Measurements from ENCODE around the gene DOCK8.
"Not testable (repeated sequence)": the region's sequence is repeated elsewhere in the genome, so short reads cannot be mapped to it uniquely, and the experiment has no call there.

DOCK8 gene

DNA sequence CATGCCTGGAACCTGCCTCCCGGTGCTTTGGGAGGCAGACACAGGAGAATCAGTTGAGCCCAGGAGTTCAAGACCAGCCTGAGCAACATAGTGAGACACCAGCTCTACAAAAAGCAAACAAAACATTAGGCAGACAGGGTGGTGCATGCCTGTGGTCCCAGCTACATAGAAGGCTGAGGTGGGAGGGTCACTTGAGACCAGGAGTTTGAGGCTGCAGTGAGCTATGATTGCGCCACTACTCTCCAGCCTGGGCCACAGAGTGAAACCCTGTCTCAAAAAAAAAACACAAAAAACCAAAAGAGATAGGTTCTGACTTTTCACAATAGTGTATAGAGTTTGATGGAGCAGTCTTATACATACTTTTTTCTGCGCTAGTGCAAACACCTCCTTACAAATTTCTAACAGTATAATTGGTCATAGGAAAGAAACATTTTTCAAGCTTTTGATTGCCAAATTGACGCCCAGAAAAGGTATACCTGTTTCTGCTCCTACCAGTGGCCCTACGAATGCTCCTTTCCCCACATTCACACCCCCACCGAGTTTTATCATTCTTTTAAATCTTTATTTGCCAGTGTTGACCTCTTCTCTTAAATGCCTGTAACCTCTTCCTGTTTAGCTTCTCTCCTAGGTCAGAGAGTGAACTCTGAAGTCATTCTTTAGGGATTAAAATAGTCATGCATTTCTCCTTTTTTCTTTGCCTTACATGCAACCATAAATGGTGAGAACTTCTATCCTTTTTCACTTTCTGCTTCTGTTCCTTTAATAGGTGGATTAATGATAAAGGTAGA, 7.5 kb downstream of the DOCK8 start:
- no peak for TF ChIP-seq CTCF (IDR thresholded peaks at IDR 0.05; ENCODE audit: low read depth, low read length)
- DNase-seq (ENCODE audit: extremely low read depth, low read depth) = no peak

GRCh38 chr9:223152-223551, 8.5 kb downstream of the DOCK8 start:
- DNase-seq (ENCODE audit: extremely low read depth, low read depth) = no peak
- no peak for TF ChIP-seq CTCF (IDR thresholded peaks at IDR 0.05; ENCODE audit: low read depth, low read length)

DNA sequence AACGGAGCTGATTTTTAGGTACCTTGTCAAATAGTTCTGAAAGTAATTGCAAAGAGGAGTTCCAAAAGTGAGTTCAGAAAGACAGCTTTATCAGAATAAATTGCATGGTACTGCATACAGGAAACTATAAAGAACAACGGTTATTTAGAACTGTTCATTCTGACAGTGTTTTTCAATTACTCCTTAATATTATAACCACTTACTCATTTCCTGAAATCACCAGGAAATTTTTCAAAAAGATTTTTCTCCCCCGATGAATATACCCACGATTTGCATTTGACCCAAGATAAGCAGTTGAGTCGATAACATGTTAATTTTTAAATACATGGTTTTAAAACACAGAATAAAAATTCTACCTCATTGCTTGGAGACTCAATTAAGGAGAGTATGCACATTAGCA, 9.4 kb downstream of the DOCK8 start:
- TF ChIP-seq CTCF (IDR thresholded peaks at IDR 0.05; ENCODE audit: low read depth, low read length) = no peak
- DNase-seq (ENCODE audit: extremely low read depth, low read depth) = no peak

DNA sequence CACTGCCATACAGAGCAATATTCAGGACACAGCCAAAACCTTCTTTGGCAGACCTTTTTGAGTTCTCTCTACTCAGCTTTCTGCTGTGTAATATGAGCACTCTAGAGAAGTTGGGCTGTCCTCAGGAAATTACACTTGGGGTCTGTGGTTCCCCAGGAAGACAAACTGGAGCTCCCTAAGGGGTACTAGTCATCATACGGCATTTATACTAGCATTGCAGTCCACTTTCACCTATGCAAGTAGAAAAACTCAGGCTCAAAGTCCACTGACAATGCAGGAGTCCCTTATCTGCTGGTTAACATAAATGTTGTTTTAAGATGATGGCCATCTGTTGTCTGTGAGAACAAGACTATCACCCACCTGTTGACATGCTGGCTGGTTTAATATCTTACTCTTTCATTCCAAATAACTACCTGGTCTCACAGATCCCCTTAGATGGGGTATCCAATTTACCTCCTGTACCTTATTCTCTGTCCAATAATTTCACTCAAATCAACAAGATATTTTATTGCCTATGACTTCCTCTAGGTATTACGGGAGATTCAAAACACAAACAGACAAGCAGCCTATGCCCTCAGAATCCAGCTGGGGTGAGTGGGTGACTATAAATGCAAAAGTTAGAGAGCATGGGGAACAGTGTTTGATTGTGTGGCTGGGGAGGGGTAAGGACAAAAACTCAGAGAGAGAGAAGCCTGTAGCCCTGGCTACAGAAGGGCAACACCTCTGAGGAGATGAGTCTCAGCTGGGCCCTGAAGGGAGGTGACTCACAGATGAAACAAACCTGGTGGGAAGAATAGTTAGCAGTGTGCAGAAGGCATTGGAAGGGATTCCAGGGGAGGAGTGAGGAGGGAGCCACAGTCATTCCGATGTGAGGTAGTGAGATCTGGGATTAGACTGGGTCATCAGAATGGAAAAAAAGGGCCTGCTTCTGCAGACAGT, 10.2 kb downstream of the DOCK8 start:
- no peak for DNase-seq (ENCODE audit: extremely low read depth, low read depth)

DNA sequence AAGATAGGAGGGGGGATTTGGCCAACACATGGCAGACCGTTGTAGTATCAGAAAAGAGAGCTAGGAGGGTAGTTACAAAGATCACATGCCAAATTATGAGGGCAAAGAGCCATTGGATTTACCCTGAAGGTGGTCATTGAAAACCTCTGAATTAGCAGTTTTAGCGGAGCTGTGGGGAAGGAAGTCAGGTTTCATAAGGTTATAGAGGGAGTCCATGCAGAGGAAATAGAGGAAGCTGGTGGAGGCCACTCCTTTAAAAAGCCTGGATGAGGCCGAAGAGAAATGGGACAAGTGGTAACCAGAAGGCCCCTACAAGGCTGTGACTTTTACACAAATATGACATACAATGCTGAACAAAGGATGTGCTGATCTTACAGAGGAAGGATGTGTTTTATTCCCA, 13.2 kb downstream of the DOCK8 start:
- no peak for TF ChIP-seq CTCF (IDR thresholded peaks at IDR 0.05; ENCODE audit: low read depth, low read length)
- no peak for DNase-seq (ENCODE audit: extremely low read depth, low read depth)

More for the DNA sequence above, 10.2 kb downstream of the DOCK8 start:
- no peak for TF ChIP-seq CTCF (IDR thresholded peaks at IDR 0.05; ENCODE audit: low read depth, low read length)

- DNase-seq (ENCODE audit: extremely low read depth, low read depth) = no peak
- no peak for TF ChIP-seq CTCF (IDR thresholded peaks at IDR 0.05; ENCODE audit: low read depth, low read length)
These were observed 14.4 kb downstream of the DOCK8 start for GRCh38 chr9:228929-229695.

DNA sequence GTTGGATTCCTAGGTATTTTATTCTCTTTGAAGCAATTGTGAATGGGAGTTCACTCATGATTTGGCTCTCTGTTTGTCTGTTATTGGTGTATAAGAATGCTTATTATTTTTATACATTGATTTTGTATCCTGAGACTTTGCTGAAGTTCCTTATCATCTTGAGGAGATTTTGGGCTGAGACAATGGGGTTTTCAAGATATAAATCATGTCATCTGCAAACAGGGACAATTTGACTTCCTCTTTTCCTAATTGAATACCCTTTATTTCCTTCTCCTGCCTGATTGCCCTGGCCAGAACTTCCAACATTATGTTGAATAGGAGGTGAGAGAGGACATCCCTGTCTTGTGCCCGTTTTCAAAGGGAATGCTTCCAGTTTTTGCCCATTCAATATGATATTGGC, 17.0 kb downstream of the DOCK8 start:
- not testable (repeated sequence) for DNase-seq (ENCODE audit: extremely low read depth, low read depth)

- not testable (repeated sequence) for DNase-seq (ENCODE audit: extremely low read depth, low read depth)
These were observed 19.0 kb downstream of the DOCK8 start for GRCh38 chr9:233708-234107.

All from AG09319 (cell line).